IMR-90 (cell line): Measurements from ENCODE around the gene CHRM1. TPM values are rescaled to one million over a fixed set of nuclear protein-coding genes. Genes with fewer than 3 reads are reported as not detected.

Experiments
- ATAC-seq: fragments of 200-7000 bp; cut with Tn5 transposase; 2 replicates; pipeline ENCODE4 v1.9.1; 2020; ENCODE audit warnings: low read depth, mild to moderate bottlenecking, moderate library complexity
- BruUV-seq: library from RNA; stranded (reverse); fragments of 400-500 nt; replicated peaks from 2 replicates; lab custom pipeline; 2021; lab: Mats Ljungman, UMichigan
- CTCF ChIA-PET: fragments of 300-600 bp; formaldehyde crosslinking; extraction: SDS; loops from one replicate; lab custom pipeline; 2021; ENCODE audit warnings: antibody characterized with exemption; lab: Yijun Ruan, JAX
- POLR2A ChIA-PET: fragments of 300-600 bp; sonication (Branson Sonifier 250); formaldehyde crosslinking; loops from one replicate; lab custom pipeline; 2022; ENCODE audit warnings: antibody characterized with exemption; ENCODE audit not compliant: unreplicated experiment; lab: Charles Lee
- DNase-seq: peaks from one replicate; pipeline ENCODE4 v3.0.0; 2013
- H2AFZ ChIP-seq: replicated peaks from 2 replicates; pipeline ENCODE3; 2013; ENCODE audit warnings: low read length, mild to moderate bottlenecking; ENCODE audit not compliant: poor library complexity
- H2AK5ac ChIP-seq: 2 replicates; pipeline ENCODE4 v1.6.1; 2013; ENCODE audit warnings: low read depth, low read length, inconsistent platforms
- H2AK9ac ChIP-seq: replicated peaks from 2 replicates; pipeline ENCODE3; 2013; ENCODE audit warnings: mild to moderate bottlenecking, low read depth, low read length, moderate library complexity; ENCODE audit not compliant: poor library complexity
- H2BK120ac ChIP-seq: 2 replicates; pipeline ENCODE4 v1.6.1; 2013; ENCODE audit warnings: low read depth, low read length, inconsistent platforms
- H2BK15ac ChIP-seq: 3 replicates; pipeline ENCODE4 v1.6.1; 2013; ENCODE audit warnings: low read depth, low read length, inconsistent platforms
- H2BK20ac ChIP-seq: 2 replicates; pipeline ENCODE4 v1.6.1; 2013; ENCODE audit warnings: low read depth, mild to moderate bottlenecking, inconsistent platforms, low read length, moderate library complexity
- H2BK5ac ChIP-seq: 2 replicates; pipeline ENCODE4 v1.6.1; 2013; ENCODE audit warnings: mild to moderate bottlenecking, low read depth, low read length, inconsistent platforms; ENCODE audit not compliant: poor library complexity, severe bottlenecking
- H3K14ac ChIP-seq: replicated peaks from 2 replicates; pipeline ENCODE4 v1.6.1; 2013; ENCODE audit warnings: low read depth, low read length, inconsistent platforms
- H3K18ac ChIP-seq: 2 replicates; pipeline ENCODE4 v1.6.1; 2013; ENCODE audit warnings: low read depth, low read length, control low read depth
- H3K23ac ChIP-seq: 2 replicates; pipeline ENCODE4 v1.6.1; 2013; ENCODE audit warnings: low read depth, low read length, inconsistent platforms
- H3K27ac ChIP-seq: 2 replicates; pipeline ENCODE4 v1.5.1; 2013; ENCODE audit warnings: mild to moderate bottlenecking, control low read depth, low read length; ENCODE audit not compliant: insufficient read depth
- H3K27me3 ChIP-seq: 2 replicates; pipeline ENCODE4 v1.6.1; 2013; ENCODE audit warnings: low read length; ENCODE audit not compliant: control insufficient read depth, insufficient read depth
- H3K36me3 ChIP-seq: 2 replicates; pipeline ENCODE4 v1.6.1; 2013; ENCODE audit warnings: low read length, mixed read lengths; ENCODE audit not compliant: control insufficient read depth, insufficient read depth
- H3K4ac ChIP-seq: 2 replicates; pipeline ENCODE4 v1.6.1; 2013; ENCODE audit warnings: low read depth, low read length, inconsistent platforms
- H3K4me1 ChIP-seq: 2 replicates; pipeline ENCODE4 v1.6.1; 2013; ENCODE audit warnings: low read length, mixed read lengths; ENCODE audit not compliant: control insufficient read depth, insufficient read depth
- H3K4me2 ChIP-seq: 2 replicates; pipeline ENCODE4 v1.6.1; 2013; ENCODE audit warnings: low read depth, mild to moderate bottlenecking, control low read depth, low read length, moderate library complexity
- H3K4me3 ChIP-seq: 2 replicates; pipeline ENCODE4 v1.5.1; 2013; ENCODE audit warnings: low read depth, mild to moderate bottlenecking, control low read depth, low read length, moderate library complexity; ENCODE audit not compliant: insufficient read depth
- H3K56ac ChIP-seq: 2 replicates; pipeline ENCODE4 v1.6.1; 2013; ENCODE audit warnings: low read length, inconsistent platforms; ENCODE audit not compliant: insufficient read depth; ENCODE audit errors: extremely low read depth
- H3K79me1 ChIP-seq, 2 experiments: 2 replicates each; pipeline ENCODE4 v1.6.1; 2013; ENCODE audit warnings: low read length in 2 of 2, inconsistent platforms in 1 of 2, low read depth in 1 of 2
- H3K9ac ChIP-seq: 2 replicates; pipeline ENCODE4 v1.6.1; 2013; ENCODE audit warnings: low read depth, low read length, control low read depth
- H3K9me1 ChIP-seq: 2 replicates; pipeline ENCODE4 v1.6.1; 2013; ENCODE audit warnings: low read length, inconsistent platforms; ENCODE audit not compliant: insufficient read depth
- H3K9me3 ChIP-seq: 2 replicates; pipeline ENCODE4 v1.6.1; 2013; ENCODE audit warnings: low read length; ENCODE audit not compliant: control insufficient read depth, insufficient read depth
- H4K20me1 ChIP-seq: 2 replicates; pipeline ENCODE4 v1.6.1; 2013; ENCODE audit warnings: low read length, inconsistent platforms; ENCODE audit not compliant: insufficient read depth
- H4K5ac ChIP-seq: 2 replicates; pipeline ENCODE4 v1.6.1; 2013; ENCODE audit warnings: mild to moderate bottlenecking, low read depth, low read length, control low read depth
- H4K8ac ChIP-seq, 2 experiments: 2 replicates each; pipeline ENCODE4 v1.6.1; 2013; ENCODE audit warnings: low read depth in 2 of 2, low read length in 2 of 2, control low read depth in 1 of 2, inconsistent platforms in 1 of 2
- H4K91ac ChIP-seq: 2 replicates; pipeline ENCODE4 v1.6.1; 2013; ENCODE audit warnings: low read depth, low read length, inconsistent platforms; ENCODE audit not compliant: insufficient read depth
- BHLHE40 ChIP-seq: fragments of 150-350 bp; IDR thresholded peaks from 2 replicates; pipeline ENCODE4 v1.6.1; 2016; ENCODE audit warnings: mild to moderate bottlenecking, low read depth, low read length
- CEBPB ChIP-seq: IDR thresholded peaks from 2 replicates; pipeline ENCODE4 v1.6.1; 2012; ENCODE audit warnings: low read depth, low read length, improper control_type of control experiment
- CHD1 ChIP-seq: IDR thresholded peaks from 2 replicates; pipeline ENCODE4 v1.6.1; 2012; ENCODE audit warnings: low read depth, low read length, improper control_type of control experiment
- CTCF ChIP-seq: conservative IDR thresholded peaks from 2 replicates; pipeline ENCODE4 v1.5.1; 2012; ENCODE audit warnings: mild to moderate bottlenecking, low read depth, low read length, improper control_type of control experiment
- ELK1 ChIP-seq: fragments of 150-350 bp; IDR thresholded peaks from 2 replicates; pipeline ENCODE4 v1.6.1; 2016; ENCODE audit warnings: low read depth, mild to moderate bottlenecking, low read length, moderate library complexity, borderline replicate concordance
- FOS ChIP-seq: fragments of 150-350 bp; IDR thresholded peaks from 2 replicates; pipeline ENCODE4 v1.6.1; 2016; ENCODE audit warnings: low read depth, low read length
- MAFK ChIP-seq: IDR thresholded peaks from 2 replicates; pipeline ENCODE4 v1.6.1; 2012; ENCODE audit warnings: low read depth, low read length, improper control_type of control experiment
- MAZ ChIP-seq: IDR thresholded peaks from 2 replicates; pipeline ENCODE4 v1.6.1; 2012; ENCODE audit warnings: low read depth, mild to moderate bottlenecking, low read length, improper control_type of control experiment, moderate library complexity, borderline replicate concordance
- MXI1 ChIP-seq: IDR thresholded peaks from 2 replicates; pipeline ENCODE4 v1.6.1; 2012; ENCODE audit warnings: low read depth, mild to moderate bottlenecking, low read length, moderate library complexity, borderline replicate concordance
- POLR2A ChIP-seq: IDR thresholded peaks from 2 replicates; pipeline ENCODE4 v1.6.1; 2012; ENCODE audit warnings: mild to moderate bottlenecking, low read depth, low read length
- RAD21 ChIP-seq: IDR thresholded peaks from 2 replicates; pipeline ENCODE4 v1.6.1; 2012; ENCODE audit warnings: low read length, improper control_type of control experiment
- RCOR1 ChIP-seq: IDR thresholded peaks from 2 replicates; pipeline ENCODE4 v1.6.1; 2012; ENCODE audit warnings: mild to moderate bottlenecking, low read length, improper control_type of control experiment; ENCODE audit not compliant: insufficient replicate concordance
- RFX5 ChIP-seq: IDR thresholded peaks from 2 replicates; pipeline ENCODE4 v1.8.0; 2012; ENCODE audit warnings: low read depth, mild to moderate bottlenecking, low read length, moderate library complexity
- USF2 ChIP-seq: fragments of 150-350 bp; IDR thresholded peaks from 2 replicates; pipeline ENCODE4 v1.6.1; 2017; ENCODE audit warnings: mild to moderate bottlenecking, antibody characterized with exemption, low read length, low read depth
- WGBS, 2 experiments: methylation state at CpG; one replicate each; pipeline versions ENCODE4 v1.1.5 to v1.1.7; 2013; ENCODE audit warnings: missing lambda C conversion rate in 2 of 2; ENCODE audit not compliant: insufficient read length in 1 of 2; ENCODE audit errors: extremely low coverage in 2 of 2; 5-methylcytosine and 5-hydroxymethylcytosine counted together
- dilution Hi-C: fragments of 300-500 bp; cut with HindIII; formaldehyde crosslinking; loops from one replicate; pipeline ENCODE4 v1.14.3; 2018; ENCODE audit warnings: low sequenced_read_pairs; ENCODE audit not compliant: unreplicated experiment
- in situ Hi-C: fragments of 300-500 bp; cut with MboI; formaldehyde crosslinking; loops from 3 replicates; pipeline ENCODE4 v1.14.3; 2019; ENCODE audit warnings: low sequenced_read_pairs, inconsistent platforms, mixed read lengths
- intact Hi-C: fragments of 100-400 bp; cut with micrococcal nuclease; formaldehyde crosslinking; loops from 2 replicates; pipeline ENCODE4 v1.10.0; 2022
- polyA plus RNA-seq, 3 experiments: library from polyadenylated mRNA; depleted of rRNA; stranded (reverse); fragments of >200 nt; gene quantifications; 2 replicates each; pipeline ENCODE4 v1.2.3, GENCODE V29; 2012; ENCODE audit warnings: low replicate concordance in 1 of 3
- total RNA-seq: library from RNA; depleted of rRNA; stranded (reverse); fragments of >200 nt; gene quantifications from 2 replicates; pipeline ENCODE4 v1.2.3, GENCODE V29; 2012

The CHRM1 gene
- total and polyA plus RNA-seq, 2 of the 4 experiments (the other 2 are of a cell fraction) = not detected

- Histone ChIP-seq H2BK120ac (no peak overlapping the region), H2AFZ (no peak overlapping the region), H3K4me2 (no peak overlapping the region), H2AK9ac (no peak overlapping the region), H3K9ac (no peak overlapping the region), H3K4me3 (no peak overlapping the region), H3K79me1 (no peaks in the 10 kb centered on the region), H2BK15ac (no peak overlapping the region), H3K36me3 (no peaks in the 10 kb centered on the region), H3K27me3 (peaks cover 2% of the 10 kb centered on the region), H2AK5ac (no peak overlapping the region), H3K4ac (no peak overlapping the region), H3K9me1 (no peaks in the 10 kb centered on the region), H3K18ac (no peak overlapping the region), H3K23ac (no peak overlapping the region), H4K20me1 (no peaks in the 10 kb centered on the region), H3K9me3 (no peaks in the 10 kb centered on the region), H2BK5ac (no peak overlapping the region), H2BK20ac (no peak overlapping the region), H4K91ac (no peak overlapping the region), H4K5ac (no peak overlapping the region), H3K4me1 (peaks cover 2% of the 10 kb centered on the region; the same call in 1 of the 2 replicates), H3K27ac (no peak overlapping the region), H3K56ac (no peak overlapping the region), H4K8ac (no peak overlapping the region), H3K14ac (no peak overlapping the region)
- CTCF ChIA-PET = no interaction called here
- intact Hi-C loops = no loop called here
- BruUV-seq = no TSS peak
- no peak for ATAC-seq
- no peak for DNase-seq
- in situ Hi-C loops = no loop called here
- dilution Hi-C loops = no loop called here
- no CpG with 5 or more reads among the region's 4 CpGs for WGBS, 2 experiments
- TF ChIP-seq RCOR1 (no peak), CEBPB (no peak), MAFK (no peak), BHLHE40 (no peak), POLR2A (no peak), CHD1 (no peak), USF2 (no peak), ELK1 (no peak), FOS (no peak), RFX5 (no peak), CTCF (no peak), RAD21 (no peak), MAZ (no peak), MXI1 (no peak)
- POLR2A ChIA-PET = no interaction called here
Observed at GRCh38 chr11:62961017-62961570, 39.9 kb upstream of the CHRM1 start.
